Dendritic cell treated with granulocyte-macrophage colony-stimulating factor and Interleukin-4, amounts not matched to agents 40 ng/mL and 50 ng/mL, for 4 days (primary cell): ENCODE results near the gene SF3B2.
A peak's percentile ranks its signal among the peaks of the same experiment; 100 is the strongest.
"Not testable (repeated sequence)": the region's sequence is repeated elsewhere in the genome, so short reads cannot be mapped to it uniquely, and the experiment has no call there.

Experiments used
- H3K27ac Mint-ChIP-seq: one replicate; pipeline ENCODE4 v1.8.0; 2022; ENCODE audit warnings: mild to moderate bottlenecking, mixed read lengths
- H3K27me3 Mint-ChIP-seq: one replicate; pipeline ENCODE4 v1.8.0; 2022; ENCODE audit warnings: mild to moderate bottlenecking, mixed read lengths
- H3K36me3 Mint-ChIP-seq: one replicate; pipeline ENCODE4 v1.8.0; 2022; ENCODE audit warnings: low read depth, mixed read lengths
- H3K4me1 Mint-ChIP-seq: one replicate; pipeline ENCODE4 v1.8.0; 2022; ENCODE audit warnings: low read depth, mixed read lengths
- H3K4me3 Mint-ChIP-seq: one replicate; pipeline ENCODE4 v1.8.0; 2022; ENCODE audit warnings: mild to moderate bottlenecking, moderate library complexity, mixed read lengths
- H3K9me3 Mint-ChIP-seq: one replicate; pipeline ENCODE4 v1.8.0; 2022; ENCODE audit warnings: mixed read lengths
- intact Hi-C: fragments of 100-400 bp; cut with micrococcal nuclease; formaldehyde crosslinking; loops from one replicate; pipeline ENCODE4 v1.15.0; 2022

Gene SF3B2

DNA sequence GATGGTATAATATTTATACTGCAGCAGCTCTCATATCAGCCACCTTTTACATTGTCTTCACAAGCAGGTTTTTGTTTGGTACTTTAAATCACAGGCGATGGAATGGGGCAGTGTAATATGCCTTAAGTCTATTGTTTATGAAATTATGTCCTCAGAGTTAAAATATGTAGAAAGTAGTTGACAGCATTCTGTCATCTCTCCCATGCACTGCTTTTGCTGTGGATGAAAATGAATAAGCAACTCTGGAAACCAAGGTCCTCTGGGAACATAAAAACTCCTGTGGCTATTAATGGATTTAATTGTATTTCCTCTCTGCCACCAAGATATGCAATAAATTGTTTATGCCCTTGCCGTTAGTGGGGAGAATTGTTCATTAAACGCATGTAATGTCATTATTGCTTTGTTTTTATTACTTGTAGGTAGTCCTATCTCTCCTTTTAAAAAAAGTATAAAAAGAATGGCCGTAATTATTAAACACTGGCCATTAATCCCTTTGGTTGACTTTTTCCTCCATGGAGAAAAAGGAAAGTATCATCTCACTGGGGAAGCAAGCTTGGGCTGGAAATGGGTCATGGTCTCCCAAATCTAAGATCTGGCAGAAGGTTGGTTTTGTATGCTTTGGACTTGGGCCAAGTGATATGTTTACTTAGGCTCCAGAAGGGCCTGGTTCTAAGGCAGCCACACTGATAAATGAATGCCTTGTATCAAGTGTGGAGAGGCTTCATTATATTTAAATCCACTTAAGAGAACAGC, 31.0 kb downstream of the SF3B2 start:
- intact Hi-C loops: loop anchor here (5.0 kb wide), 1 partner anchor 44 kb away; no protein-coding TSS in a partner anchor
- Mint-ChIP-seq H3K9me3 (no peaks in the 10 kb centered on the region), H3K27ac (no peak overlapping the region), H3K4me1 (peaks cover 58% of the 10 kb centered on the region), H3K27me3 (no peaks in the 10 kb centered on the region), H3K4me3 (no peak overlapping the region), H3K36me3 (peaks cover 13% of the 10 kb centered on the region)

GRCh38 chr11:66083767-66084166, 31.6 kb downstream of the SF3B2 start:
- H3K9me3 Mint-ChIP-seq: no peaks in the 10 kb centered on the region
- H3K36me3 Mint-ChIP-seq: peaks cover 7% of the 10 kb centered on the region
- intact Hi-C loops: loop anchor here (5.0 kb wide), 1 partner anchor 44 kb away; no protein-coding TSS in a partner anchor
- no peak overlapping the region for H3K4me3 Mint-ChIP-seq
- H3K27ac Mint-ChIP-seq: peak overlapping the region; percentile 21
- no peaks in the 10 kb centered on the region for H3K27me3 Mint-ChIP-seq
- peaks cover 52% of the 10 kb centered on the region for H3K4me1 Mint-ChIP-seq

DNA sequence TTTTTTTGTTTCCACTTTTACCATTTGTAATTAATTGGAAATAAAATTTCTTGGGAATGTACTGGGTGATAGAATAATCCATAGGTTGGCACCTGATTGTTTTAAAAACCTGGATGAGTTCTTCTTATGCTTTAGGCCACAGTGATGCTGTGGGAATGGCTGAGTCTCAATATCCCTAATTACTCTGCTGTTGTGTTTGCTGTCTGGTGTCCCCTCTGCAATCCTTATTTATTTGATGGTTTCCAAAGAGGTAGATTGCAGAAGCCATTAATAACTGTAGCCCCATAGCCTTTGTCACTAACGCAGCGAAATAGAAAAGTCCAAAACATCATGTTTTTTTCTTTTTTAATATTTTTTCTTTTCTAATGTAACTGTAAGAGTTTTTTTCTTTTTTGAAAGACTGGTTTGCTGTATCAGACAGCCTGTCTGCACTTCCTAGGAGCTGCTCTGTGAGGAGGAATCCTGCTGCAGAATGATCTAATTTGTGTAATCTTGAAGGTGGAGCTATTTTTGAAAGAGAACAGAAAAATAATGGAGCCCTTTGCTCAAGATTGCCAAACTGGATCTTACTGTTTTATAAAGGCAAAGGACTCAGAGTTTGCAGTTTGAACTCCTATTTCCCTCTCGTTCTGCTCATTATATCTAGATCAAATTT, 32.8 kb downstream of the SF3B2 start:
- intact Hi-C loops: loop anchor here (5.0 kb wide), 1 partner anchor 42 kb away; no protein-coding TSS in a partner anchor
- Mint-ChIP-seq H3K4me3 (no peak overlapping the region), H3K27ac (no peak overlapping the region), H3K9me3 (no peaks in the 10 kb centered on the region), H3K27me3 (no peaks in the 10 kb centered on the region), H3K36me3 (peaks cover 1% of the 10 kb centered on the region), H3K4me1 (peaks cover 40% of the 10 kb centered on the region)

DNA sequence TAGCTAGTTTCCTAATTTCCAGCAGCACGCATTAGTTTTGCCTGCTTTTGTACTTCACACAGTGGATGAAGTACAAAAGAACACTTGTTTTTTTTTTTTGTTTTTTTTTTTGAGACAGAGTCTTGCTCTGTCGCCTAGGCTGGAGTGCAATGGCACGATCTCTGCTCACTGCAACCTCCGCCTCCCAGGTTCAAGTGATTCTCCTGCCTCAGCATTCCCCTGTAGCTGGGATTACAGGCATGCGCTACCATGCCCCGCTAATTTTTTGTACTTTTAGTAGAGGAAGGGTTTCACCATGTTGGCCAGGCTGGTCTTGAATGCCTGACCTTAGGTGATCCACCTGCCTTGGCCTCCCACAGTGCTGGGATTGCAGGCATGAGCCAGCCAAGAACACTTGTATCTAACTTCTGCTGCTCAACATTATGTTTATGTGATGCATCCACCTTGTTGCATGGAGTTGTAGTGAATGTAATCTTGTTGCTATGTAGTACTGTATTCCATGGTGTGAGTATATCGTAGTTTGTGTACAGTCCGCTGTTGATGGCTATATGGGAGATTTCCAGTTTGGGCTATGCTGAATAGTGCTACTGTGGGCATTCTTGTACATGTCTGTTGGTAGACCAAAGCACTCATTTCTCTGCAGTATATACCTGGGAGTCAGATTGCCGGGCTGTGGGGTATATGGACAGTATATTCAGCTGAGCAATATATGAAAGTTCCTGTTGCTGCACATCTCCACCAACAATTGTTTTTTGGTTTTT, 35.2 kb downstream of the SF3B2 start:
- Mint-ChIP-seq H3K27me3 (no peaks in the 10 kb centered on the region), H3K27ac (no peak overlapping the region), H3K4me1 (peaks cover 16% of the 10 kb centered on the region), H3K9me3 (no peaks in the 10 kb centered on the region), H3K36me3 (peaks cover 5% of the 10 kb centered on the region), H3K4me3 (no peak overlapping the region)
- intact Hi-C loops: no loop called here

DNA sequence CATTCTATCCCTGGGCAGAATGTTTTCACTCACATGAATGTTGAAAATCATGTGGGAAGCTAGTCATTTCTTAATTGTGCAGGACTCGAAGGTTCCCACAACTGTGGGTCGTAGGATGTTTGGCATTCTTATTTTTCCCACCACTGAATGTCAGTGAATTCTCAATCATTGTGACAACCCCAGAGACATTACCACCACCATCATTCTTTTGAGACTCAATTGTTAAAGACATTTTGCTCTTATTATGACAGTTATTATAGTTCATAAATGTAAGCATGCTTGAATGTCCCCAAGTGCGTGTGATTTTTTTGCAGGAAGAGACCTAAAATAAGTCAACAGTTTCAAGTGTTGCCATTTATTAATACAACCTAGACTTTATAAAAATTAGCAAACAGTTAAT, 36.9 kb downstream of the SF3B2 start:
- intact Hi-C loops: no loop called here
- no peak overlapping the region for H3K27ac Mint-ChIP-seq

DNA sequence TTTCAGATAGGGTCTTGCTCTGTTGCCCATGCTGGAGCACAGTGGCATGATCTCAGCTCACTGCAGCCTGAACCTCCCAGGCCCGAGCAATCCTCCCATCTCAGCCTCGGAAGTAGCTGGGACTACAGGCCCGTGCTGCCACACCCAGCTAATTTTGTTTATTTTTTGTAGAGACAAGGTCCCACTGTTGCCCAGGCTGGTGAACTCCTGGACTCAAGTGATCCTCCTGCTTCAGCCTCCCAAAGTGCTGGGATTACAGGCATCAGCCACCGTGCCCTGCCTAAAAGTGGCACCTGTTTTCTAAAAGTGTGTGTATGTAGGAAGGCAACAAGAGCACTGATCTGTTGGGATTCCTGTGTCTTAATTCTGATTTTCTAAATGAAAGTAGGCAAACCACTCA, 38.1 kb downstream of the SF3B2 start:
- Mint-ChIP-seq H3K36me3 (peaks cover 10% of the 10 kb centered on the region), H3K4me3 (no peak overlapping the region), H3K9me3 (no peaks in the 10 kb centered on the region)

More for the DNA sequence above, 36.9 kb downstream of the SF3B2 start:
- Mint-ChIP-seq H3K27me3 (no peaks in the 10 kb centered on the region), H3K4me1 (peaks cover 11% of the 10 kb centered on the region), H3K4me3 (no peak overlapping the region), H3K9me3 (no peaks in the 10 kb centered on the region), H3K36me3 (peaks cover 10% of the 10 kb centered on the region)

DNA sequence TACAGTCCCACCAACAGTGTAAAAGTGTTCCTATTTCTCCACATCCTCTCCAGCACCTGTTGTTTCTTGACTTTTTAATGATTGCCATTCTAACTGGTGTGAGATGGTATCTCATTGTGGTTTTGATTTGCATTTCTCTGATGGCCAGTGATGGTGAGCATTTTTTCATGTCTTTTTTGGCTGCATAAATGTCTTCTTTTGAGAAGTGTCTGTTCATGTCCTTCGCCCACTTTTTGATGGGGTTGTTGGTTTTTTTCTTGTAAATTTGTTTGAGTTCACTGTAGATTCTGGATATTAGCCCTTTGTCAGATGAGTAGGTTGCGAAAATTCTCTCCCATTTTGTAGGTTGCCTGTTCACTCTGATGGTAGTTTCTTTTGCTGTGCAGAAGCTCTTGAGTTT, 40.0 kb downstream of the SF3B2 start:
- H3K9me3 Mint-ChIP-seq, intact Hi-C loops, H3K27ac Mint-ChIP-seq, H3K4me1 Mint-ChIP-seq, H3K27me3 Mint-ChIP-seq, H3K4me3 Mint-ChIP-seq: not testable (repeated sequence)
- peaks cover 10% of the 10 kb centered on the region for H3K36me3 Mint-ChIP-seq

More for the DNA sequence above, 38.1 kb downstream of the SF3B2 start:
- Mint-ChIP-seq H3K27me3 (no peaks in the 10 kb centered on the region), H3K4me1 (peaks cover 6% of the 10 kb centered on the region), H3K27ac (no peak overlapping the region)
- intact Hi-C loops: no loop called here

- intact Hi-C loops, H3K4me3 Mint-ChIP-seq, H3K36me3 Mint-ChIP-seq, H3K27me3 Mint-ChIP-seq, H3K9me3 Mint-ChIP-seq: not testable (repeated sequence)
- peaks cover 36% of the 10 kb centered on the region for H3K4me1 Mint-ChIP-seq
- H3K27ac Mint-ChIP-seq: peak overlapping the region; percentile 74
Observed at GRCh38 chr11:66099746-66100145, 47.6 kb downstream of the SF3B2 start.

DNA sequence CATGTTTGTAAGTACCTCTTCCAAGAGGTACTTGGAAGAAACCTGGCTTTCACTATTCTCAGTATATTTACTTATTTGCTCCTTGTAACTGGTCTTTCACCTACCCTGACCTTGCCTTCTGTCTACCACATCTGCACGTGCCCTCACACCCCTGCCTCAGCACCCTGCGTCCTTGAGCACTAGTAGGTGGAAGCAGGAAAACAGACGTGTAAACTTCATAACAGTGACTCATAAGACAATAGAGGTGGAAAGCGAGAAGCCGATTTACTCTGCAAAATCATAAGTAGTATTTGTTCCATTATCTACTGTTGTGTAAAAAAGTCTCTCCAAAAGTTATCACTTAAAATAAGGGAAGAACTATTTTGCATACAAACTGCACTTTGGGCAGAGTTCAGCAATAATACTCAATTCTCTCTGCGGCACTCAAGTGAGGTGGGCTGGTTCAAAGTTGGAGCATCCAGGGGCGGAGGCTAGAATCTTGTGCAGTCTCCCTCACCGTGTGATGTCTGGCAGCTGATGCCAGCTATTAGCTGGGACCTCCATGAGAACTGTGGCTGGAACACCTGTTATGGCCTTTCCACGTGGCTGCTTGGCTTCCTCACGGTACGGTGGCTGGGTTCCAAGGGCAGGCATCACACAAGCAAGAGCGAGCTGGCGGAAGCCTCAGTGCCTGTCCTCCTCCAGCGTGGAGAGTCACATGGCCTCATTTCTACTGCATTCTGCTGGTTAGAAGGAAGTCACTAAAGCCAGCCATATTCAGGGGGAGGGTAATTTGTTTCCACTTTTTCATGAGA, 48.3 kb downstream of the SF3B2 start:
- no peaks in the 10 kb centered on the region for H3K36me3 Mint-ChIP-seq
- H3K27me3 Mint-ChIP-seq: no peaks in the 10 kb centered on the region
- peaks cover 36% of the 10 kb centered on the region for H3K4me1 Mint-ChIP-seq
- H3K27ac Mint-ChIP-seq: peak overlapping the region; percentile 74
- intact Hi-C loops: no loop called here
- H3K9me3 Mint-ChIP-seq: no peaks in the 10 kb centered on the region
- H3K4me3 Mint-ChIP-seq: peak overlapping the region; percentile 59

DNA sequence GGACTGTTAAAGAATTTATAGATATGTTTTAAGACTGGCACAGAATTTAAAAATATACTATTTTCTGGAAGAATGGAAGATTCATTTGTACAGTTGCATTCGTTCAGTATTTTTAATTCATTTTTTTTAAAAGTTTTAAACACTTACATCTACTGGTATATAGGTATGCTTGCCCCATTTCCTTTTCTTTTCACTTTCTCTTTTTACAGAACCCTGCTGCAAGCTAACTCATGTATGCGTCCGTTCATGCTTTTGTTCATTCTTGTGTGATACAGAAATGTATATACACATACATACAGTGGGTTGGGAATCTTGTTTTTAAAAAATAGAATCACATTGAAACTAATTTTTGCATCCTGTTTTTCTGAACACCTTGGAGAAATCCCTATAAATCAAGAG, 48.9 kb downstream of the SF3B2 start:
- no peak overlapping the region for H3K4me3 Mint-ChIP-seq
- H3K36me3 Mint-ChIP-seq: no peaks in the 10 kb centered on the region
- peak overlapping the region; percentile 74 for H3K27ac Mint-ChIP-seq
- H3K4me1 Mint-ChIP-seq: peaks cover 36% of the 10 kb centered on the region
- H3K27me3 Mint-ChIP-seq: no peaks in the 10 kb centered on the region
- intact Hi-C loops: no loop called here
- H3K9me3 Mint-ChIP-seq: no peaks in the 10 kb centered on the region

- no peak overlapping the region for H3K27ac Mint-ChIP-seq
- peaks cover 47% of the 10 kb centered on the region for H3K4me1 Mint-ChIP-seq
- H3K4me3 Mint-ChIP-seq: no peak overlapping the region
- H3K9me3 Mint-ChIP-seq: no peaks in the 10 kb centered on the region
- no peaks in the 10 kb centered on the region for H3K27me3 Mint-ChIP-seq
- H3K36me3 Mint-ChIP-seq: peaks cover 2% of the 10 kb centered on the region
- intact Hi-C loops: no loop called here
Observed at GRCh38 chr11:66104057-66104638, 52.0 kb downstream of the SF3B2 start.

DNA sequence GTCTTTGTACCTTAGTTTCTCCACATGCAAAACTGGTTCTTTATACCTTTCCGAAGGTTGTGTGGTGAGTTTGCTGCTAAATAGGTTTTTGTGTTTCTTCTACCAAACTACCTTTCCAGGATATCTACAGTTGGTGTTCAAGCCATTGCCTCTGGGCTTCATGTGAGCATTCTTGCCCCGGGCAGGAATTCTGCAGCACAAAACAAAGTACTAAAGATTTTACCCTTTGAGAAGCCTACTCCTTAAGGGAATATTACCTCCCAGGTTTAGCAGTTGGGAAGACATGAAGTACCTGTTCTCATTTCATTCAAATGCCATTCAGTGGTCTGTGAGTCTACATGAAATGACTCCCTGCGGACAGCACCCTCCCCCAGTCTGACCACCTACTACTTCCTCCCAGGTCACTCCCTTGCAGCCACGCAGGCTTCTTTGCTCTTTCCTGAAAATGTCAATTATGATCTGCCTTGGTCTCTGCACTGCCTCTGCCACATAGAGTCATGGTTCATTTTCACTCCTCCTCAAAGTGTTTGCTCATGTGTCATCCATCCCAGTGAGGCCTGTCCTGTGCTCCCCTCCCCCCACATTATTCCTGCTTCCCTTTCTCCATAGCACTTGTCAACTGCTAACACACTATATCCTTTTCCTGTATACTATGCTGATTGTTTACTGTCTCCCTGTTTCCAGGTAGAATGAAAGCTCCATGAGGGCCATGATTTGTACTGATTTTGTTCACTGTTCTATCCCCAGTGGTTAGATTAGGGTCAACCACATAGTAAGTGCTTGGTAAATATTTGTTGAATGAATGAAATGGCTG, 54.8 kb downstream of the SF3B2 start:
- Mint-ChIP-seq H3K4me3 (no peak overlapping the region), H3K9me3 (no peaks in the 10 kb centered on the region), H3K4me1 (peaks cover 37% of the 10 kb centered on the region), H3K36me3 (peaks cover 8% of the 10 kb centered on the region), H3K27ac (peak overlapping the region; percentile 11), H3K27me3 (no peaks in the 10 kb centered on the region)
- intact Hi-C loops: no loop called here
